Activated naive CD4-positive, alpha-beta T cell treated with anti-CD3 and anti-CD28 coated beads for 36 hours (primary cell): ENCODE measurements around the gene PEMT. TPM values are rescaled to one million over a fixed set of nuclear protein-coding genes. Genes with fewer than 3 reads are reported as not detected.

Source experiments
- CTCF ChIA-PET: fragments of 350-600 bp; sonication (Branson Sonifier 250); formaldehyde crosslinking; loops from one replicate; lab custom pipeline; 2021; ENCODE audit warnings: antibody characterized with exemption; lab: Charles Lee
- DNase-seq: peaks from one replicate; pipeline ENCODE4 v3.0.0-alpha.2; 2020
- H3K27ac Mint-ChIP-seq: one replicate; pipeline ENCODE4 v1.8.0; 2021; ENCODE audit warnings: mild to moderate bottlenecking, mixed read lengths
- H3K27me3 Mint-ChIP-seq: one replicate; pipeline ENCODE4 v1.8.0; 2021; ENCODE audit warnings: low read depth, mixed read lengths
- H3K36me3 Mint-ChIP-seq: one replicate; pipeline ENCODE4 v1.8.0; 2021; ENCODE audit warnings: low read depth, mixed read lengths
- H3K4me1 Mint-ChIP-seq: one replicate; pipeline ENCODE4 v1.8.0; 2021; ENCODE audit warnings: low read depth, mixed read lengths
- H3K4me3 Mint-ChIP-seq: one replicate; pipeline ENCODE4 v1.8.0; 2021; ENCODE audit warnings: mild to moderate bottlenecking, moderate library complexity, mixed read lengths
- H3K9me3 Mint-ChIP-seq: one replicate; pipeline ENCODE4 v1.8.0; 2021; ENCODE audit warnings: mixed read lengths
- intact Hi-C: fragments of 100-400 bp; cut with micrococcal nuclease; formaldehyde crosslinking; loops from one replicate; pipeline ENCODE4 v1.15.1; 2023
- total RNA-seq, 2 experiments: library from RNA; stranded (reverse); gene quantifications; one replicate each; pipeline ENCODE4 v1.2.3, GENCODE V29; 2021

PEMT gene
- total RNA-seq, 2 experiments from 2014 or later, result 33.7 to 35.6 TPM

- Mint-ChIP-seq H3K36me3 (no peaks in the 10 kb centered on the region), H3K27ac (no peak overlapping the region), H3K4me1 (no peaks in the 10 kb centered on the region), H3K9me3 (no peaks in the 10 kb centered on the region), H3K27me3 (no peaks in the 10 kb centered on the region), H3K4me3 (no peak overlapping the region)
- no peak for DNase-seq
- CTCF ChIA-PET, result interaction anchor here (0.7 kb wide), 1 partner anchor 53 kb away, joined by 3 read pairs; no protein-coding TSS in a partner anchor
- intact Hi-C loops, result no loop called here
Observed at GRCh38 chr17:17518951-17519350, 72.6 kb downstream of the PEMT start.

GRCh38 chr17:17518014-17518413 lies 73.5 kb downstream of the PEMT start:
- H3K27me3 Mint-ChIP-seq, result no peaks in the 10 kb centered on the region

GRCh38 chr17:17516941-17517720 lies 74.4 kb downstream of the PEMT start:
- Mint-ChIP-seq H3K9me3 (no peaks in the 10 kb centered on the region), H3K27ac (no peak overlapping the region), H3K36me3 (no peaks in the 10 kb centered on the region), H3K4me1 (no peaks in the 10 kb centered on the region), H3K4me3 (no peak overlapping the region), H3K27me3 (no peaks in the 10 kb centered on the region)
- intact Hi-C loops, result no loop called here
- no peak for DNase-seq
- CTCF ChIA-PET, result no interaction called here

More at GRCh38 chr17:17518014-17518413, 73.5 kb downstream of the PEMT start:
- H3K4me3 Mint-ChIP-seq, result no peak overlapping the region
- no peak for DNase-seq
- no peak overlapping the region for H3K27ac Mint-ChIP-seq
- intact Hi-C loops, result no loop called here
- no peaks in the 10 kb centered on the region for H3K9me3 Mint-ChIP-seq
- no peaks in the 10 kb centered on the region for H3K4me1 Mint-ChIP-seq
- CTCF ChIA-PET, result no interaction called here
- no peaks in the 10 kb centered on the region for H3K36me3 Mint-ChIP-seq

- H3K9me3 Mint-ChIP-seq, result no peaks in the 10 kb centered on the region
- DNase-seq, result no peak
- no peak overlapping the region for H3K4me3 Mint-ChIP-seq
- H3K27ac Mint-ChIP-seq, result no peak overlapping the region
- intact Hi-C loops, result no loop called here
- H3K4me1 Mint-ChIP-seq, result no peaks in the 10 kb centered on the region
- H3K36me3 Mint-ChIP-seq, result no peaks in the 10 kb centered on the region
- no peaks in the 10 kb centered on the region for H3K27me3 Mint-ChIP-seq
- CTCF ChIA-PET, result no interaction called here
Observed at GRCh38 chr17:17515934-17516930, 75.3 kb downstream of the PEMT start.

- CTCF ChIA-PET, result interaction anchor here (0.6 to 0.8 kb wide), 2 partner anchors 98 to 1902 kb away, joined by 3 read pairs; no protein-coding TSS in a partner anchor
- no peak overlapping the region for H3K4me3 Mint-ChIP-seq
- H3K27me3 Mint-ChIP-seq, result no peaks in the 10 kb centered on the region
- H3K9me3 Mint-ChIP-seq, result no peaks in the 10 kb centered on the region
- intact Hi-C loops, result no loop called here
- H3K27ac Mint-ChIP-seq, result no peak overlapping the region
- no peaks in the 10 kb centered on the region for H3K36me3 Mint-ChIP-seq
- no peaks in the 10 kb centered on the region for H3K4me1 Mint-ChIP-seq
- no peak for DNase-seq
Observed at GRCh38 chr17:17514993-17515933, 76.2 kb downstream of the PEMT start.

- CTCF ChIA-PET, result interaction anchor here (0.6 to 0.9 kb wide), 2 partner anchors 125 to 165 kb away, joined by 3 to 4 read pairs; no protein-coding TSS in a partner anchor
- H3K4me3 Mint-ChIP-seq, result no peak overlapping the region
- no peak for DNase-seq
- no peaks in the 10 kb centered on the region for H3K27me3 Mint-ChIP-seq
- no peaks in the 10 kb centered on the region for H3K36me3 Mint-ChIP-seq
- H3K27ac Mint-ChIP-seq, result no peak overlapping the region
- no peaks in the 10 kb centered on the region for H3K4me1 Mint-ChIP-seq
- no peaks in the 10 kb centered on the region for H3K9me3 Mint-ChIP-seq
- intact Hi-C loops, result no loop called here
Observed at GRCh38 chr17:17514361-17514992, 77.0 kb downstream of the PEMT start.

GRCh38 chr17:17513626-17514025 lies 77.9 kb downstream of the PEMT start:
- no peak overlapping the region for H3K27ac Mint-ChIP-seq
- no peak overlapping the region for H3K4me3 Mint-ChIP-seq
- CTCF ChIA-PET, result interaction anchor here (0.6 to 0.9 kb wide), 2 partner anchors 126 to 166 kb away, joined by 3 to 4 read pairs; no protein-coding TSS in a partner anchor
- intact Hi-C loops, result no loop called here
- no peaks in the 10 kb centered on the region for H3K4me1 Mint-ChIP-seq
- DNase-seq, result no peak
- H3K27me3 Mint-ChIP-seq, result no peaks in the 10 kb centered on the region
- no peaks in the 10 kb centered on the region for H3K36me3 Mint-ChIP-seq
- H3K9me3 Mint-ChIP-seq, result no peaks in the 10 kb centered on the region

GRCh38 chr17:17512866-17513265 lies 78.6 kb downstream of the PEMT start:
- Mint-ChIP-seq H3K36me3 (no peaks in the 10 kb centered on the region), H3K27me3 (no peaks in the 10 kb centered on the region), H3K4me3 (no peak overlapping the region), H3K9me3 (no peaks in the 10 kb centered on the region), H3K27ac (no peak overlapping the region), H3K4me1 (no peaks in the 10 kb centered on the region)
- no peak for DNase-seq
- CTCF ChIA-PET, result no interaction called here
- intact Hi-C loops, result no loop called here

GRCh38 chr17:17511881-17512858 lies 79.3 kb downstream of the PEMT start:
- no peak for DNase-seq
- no peaks in the 10 kb centered on the region for H3K4me1 Mint-ChIP-seq
- CTCF ChIA-PET, result no interaction called here
- H3K36me3 Mint-ChIP-seq, result no peaks in the 10 kb centered on the region
- H3K9me3 Mint-ChIP-seq, result no peaks in the 10 kb centered on the region
- H3K4me3 Mint-ChIP-seq, result no peak overlapping the region
- H3K27ac Mint-ChIP-seq, result no peak overlapping the region
- intact Hi-C loops, result no loop called here
- H3K27me3 Mint-ChIP-seq, result no peaks in the 10 kb centered on the region

- no peaks in the 10 kb centered on the region for H3K36me3 Mint-ChIP-seq
- CTCF ChIA-PET, result no interaction called here
- H3K4me3 Mint-ChIP-seq, result no peak overlapping the region
- no peaks in the 10 kb centered on the region for H3K27me3 Mint-ChIP-seq
- DNase-seq, result no peak
- H3K27ac Mint-ChIP-seq, result no peak overlapping the region
- intact Hi-C loops, result no loop called here
- H3K9me3 Mint-ChIP-seq, result no peaks in the 10 kb centered on the region
- no peaks in the 10 kb centered on the region for H3K4me1 Mint-ChIP-seq
Observed at GRCh38 chr17:17511293-17511741, 80.2 kb downstream of the PEMT start.
